COLO668 (cell line): ENCODE data around the gene TMEFF1.
"Not testable (repeated sequence)": the region's sequence is repeated elsewhere in the genome, so short reads cannot be mapped to it uniquely, and the experiment has no call there.

Source experiments
- DNase-seq: peaks from one replicate; lab custom pipeline; 2025; ENCODE audit not compliant: unreplicated experiment; lab: John Stamatoyannopoulos, UW

The TMEFF1 gene

GRCh38 chr9:100489836-100490235 is 16.9 kb downstream of the TMEFF1 start:
- DNase-seq = no peak

- DNase-seq = no peak
Observed at GRCh38 chr9:100492952-100493351, 20.0 kb downstream of the TMEFF1 start.

GRCh38 chr9:100498592-100498991 is 25.6 kb downstream of the TMEFF1 start:
- no peak for DNase-seq

GRCh38 chr9:100499460-100499859 is 26.5 kb downstream of the TMEFF1 start:
- no peak for DNase-seq

GRCh38 chr9:100499866-100500265 is 26.9 kb downstream of the TMEFF1 start:
- no peak for DNase-seq

GRCh38 chr9:100505564-100506159 is 32.7 kb downstream of the TMEFF1 start:
- DNase-seq = peak; percentile 60

GRCh38 chr9:100507350-100507749 is 34.4 kb downstream of the TMEFF1 start:
- DNase-seq = not testable (repeated sequence)

GRCh38 chr9:100511205-100511604 is 38.3 kb downstream of the TMEFF1 start:
- no peak for DNase-seq

GRCh38 chr9:100515578-100516494 is 42.9 kb downstream of the TMEFF1 start:
- DNase-seq = no peak

- DNase-seq = no peak
Observed at GRCh38 chr9:100521282-100521681, 48.3 kb downstream of the TMEFF1 start.

- DNase-seq = no peak
Observed at GRCh38 chr9:100525563-100525962, 52.6 kb downstream of the TMEFF1 start.

- DNase-seq = not testable (repeated sequence)
Observed at GRCh38 chr9:100527180-100527794, 54.3 kb downstream of the TMEFF1 start.

- no peak for DNase-seq
Observed at GRCh38 chr9:100534401-100534800, 61.5 kb downstream of the TMEFF1 start.

GRCh38 chr9:100540327-100540726 is 67.4 kb downstream of the TMEFF1 start:
- DNase-seq = no peak

GRCh38 chr9:100549048-100549447 is 76.1 kb downstream of the TMEFF1 start:
- no peak for DNase-seq

- no peak for DNase-seq
Observed at GRCh38 chr9:100554935-100555401, 82.0 kb downstream of the TMEFF1 start.

- no peak for DNase-seq
Observed at GRCh38 chr9:100555471-100555870, 82.5 kb downstream of the TMEFF1 start.

GRCh38 chr9:100557053-100557452 is 84.1 kb downstream of the TMEFF1 start:
- no peak for DNase-seq

- no peak for DNase-seq
Observed at GRCh38 chr9:100561256-100561655, 88.3 kb downstream of the TMEFF1 start.

GRCh38 chr9:100567856-100568255 is 94.9 kb downstream of the TMEFF1 start:
- DNase-seq = no peak

GRCh38 chr9:100573655-100574260 is 100.8 kb downstream of the TMEFF1 start:
- no peak for DNase-seq
